Body of pancreas (tissue), 4 donors: Measurements from ENCODE around the gene GNGT2. TPM values are rescaled to one million over a fixed set of nuclear protein-coding genes. Genes with fewer than 3 reads are reported as not detected.
A peak's percentile ranks its signal among the peaks of the same experiment; 100 is the strongest.

Experiments
- ATAC-seq: fragments of 150-250 bp; one replicate; pipeline ENCODE4 v1.9.1; 2016
- DNase-seq, 4 donors: peaks; one replicate each; pipeline ENCODE4 v3.0.0-alpha.2; 2019
- H3K27ac ChIP-seq, 4 donors: fragments of 200-600 bp; sonication (generic); 1 replicate in 3 of 4; 2 replicates in 1 of 4; pipeline versions ENCODE4 v1.5.1 to v1.6.1; 2016 to 2019; ENCODE audit warnings: mild to moderate bottlenecking in 1 of 4, mixed read lengths in 1 of 4, moderate library complexity in 1 of 4
- H3K27me3 ChIP-seq, 2 donors: fragments of 200-600 bp; sonication (generic); one replicate each; pipeline ENCODE4 v1.6.0; 2016; ENCODE audit warnings: mild to moderate bottlenecking in 1 of 2
- H3K36me3 ChIP-seq, 2 donors: fragments of 200-600 bp; sonication (generic); replicated peaks in 1 of 2; 2 replicates each; pipeline ENCODE4 v1.5.1; 2016; ENCODE audit warnings: low read depth in 2 of 2; ENCODE audit not compliant: insufficient read depth in 1 of 2
- H3K4me1 ChIP-seq: fragments of 200-600 bp; sonication (generic); one replicate; pipeline ENCODE4 v1.6.0; 2016
- H3K4me3 ChIP-seq, 2 donors: fragments of 200-600 bp; sonication (generic); 1 replicate in 1 of 2; 2 replicates in 1 of 2; pipeline ENCODE4 v1.5.1; 2016 to 2019
- H3K9me3 ChIP-seq, 3 donors: fragments of 200-600 bp; sonication (generic); 1 replicate in 2 of 3; 2 replicates in 1 of 3; pipeline ENCODE4 v1.5.1; 2016
- POLR2A ChIP-seq, 3 donors: fragments of 450-650 bp; IDR thresholded peaks; one replicate each; pipeline ENCODE4 v1.6.1; 2016; ENCODE audit warnings: antibody characterized with exemption in 3 of 3, mild to moderate bottlenecking in 2 of 3
- WGBS, 2 donors: methylation state at CpG; one replicate each; pipeline ENCODE4 v1.1.5; 2017; 5-methylcytosine and 5-hydroxymethylcytosine counted together
- intact Hi-C: fragments of 100-400 bp; cut with DNase I; formaldehyde crosslinking; loops from one replicate; pipeline ENCODE4 v1.15.1; 2023
- total RNA-seq, 2 donors: library from RNA; depleted of rRNA; stranded (reverse); fragments of >200 nt; gene quantifications; one replicate each; pipeline ENCODE4 v1.1.0, GENCODE V29; 2016
- TF ChIP-seq, protein P1 (sequence below), 7 experiments: fragments of 450-650 bp in 4 of 7; fragments of 200-600 bp in 3 of 7; sonication (generic) in 3 of 7; IDR thresholded peaks; one replicate each; pipeline ENCODE4 v1.5.1; 2016 to 2019; ENCODE audit warnings: antibody characterized with exemption in 7 of 7

Gene GNGT2
- total RNA-seq, 2 donors from 2014 or later = 16.8 TPM; not detected in 1

DNA sequence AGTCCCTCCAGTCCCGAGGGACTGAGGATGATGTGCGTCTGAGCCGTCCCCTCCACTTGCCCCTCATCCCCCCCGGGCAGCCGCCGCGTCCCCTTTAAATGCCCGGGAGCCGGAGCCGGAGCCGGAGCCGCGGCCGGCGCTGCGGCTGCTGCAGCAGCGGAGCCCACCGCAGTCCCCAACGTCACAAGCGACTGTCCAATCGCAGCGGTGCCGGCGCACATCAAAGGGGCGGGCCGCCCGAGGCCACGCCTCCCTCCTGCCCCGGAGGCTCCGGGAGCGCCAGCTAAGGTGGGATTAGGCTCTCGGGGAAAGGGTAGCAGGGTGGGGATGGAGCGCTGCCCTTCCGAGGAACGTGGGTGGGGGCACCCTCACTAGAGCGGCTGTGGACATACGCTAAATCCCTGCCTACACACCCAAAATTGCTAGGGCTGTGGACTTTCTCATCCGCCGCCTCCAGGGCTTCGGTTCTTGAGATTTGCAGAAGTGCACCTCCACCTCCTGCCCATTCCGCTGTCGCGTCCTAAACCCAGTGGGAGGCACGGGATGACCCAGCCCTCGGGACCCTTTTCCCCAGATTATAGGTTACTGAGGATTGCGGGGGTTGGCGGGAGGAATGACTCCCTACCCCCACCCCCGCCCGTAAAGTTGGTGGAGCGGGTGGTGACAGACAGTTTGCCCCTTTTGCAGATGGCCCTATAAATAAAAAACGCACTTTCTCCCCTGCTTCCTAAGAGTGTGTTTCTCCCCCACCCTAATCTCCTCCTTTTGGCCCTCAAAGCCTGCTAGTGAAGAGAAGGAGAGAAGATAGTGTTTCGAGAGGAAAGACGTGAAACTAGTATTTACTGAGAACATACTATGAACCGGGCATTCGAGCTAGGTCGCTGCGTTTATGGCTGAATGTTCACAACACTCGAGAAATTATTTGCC is 20.5 kb upstream of the GNGT2 start, which contains the start of gene PHOSPHO1:
PHOSPHO1 (minus strand) TSS at position 152 of the 927 bp plus-strand sequence. CDS start 4,096 bp downstream, outside the sequence.
- Histone ChIP-seq H3K4me3 (peak within 1 kb of the TSS in 1 of 2 donors; percentile 12), H3K9me3 (no peaks in the 10 kb centered on the region), H3K36me3 (no peaks in the 10 kb centered on the region), H3K4me1 (peaks cover 15% of the 10 kb centered on the region), H3K27ac (no peak within 1 kb of the TSS), H3K27me3 (peaks cover 0 to 16% of the 10 kb centered on the region in 2 donors)
- no peak for TF ChIP-seq POLR2A (IDR thresholded peaks at IDR 0.05)
- TF ChIP-seq, protein P1, sequence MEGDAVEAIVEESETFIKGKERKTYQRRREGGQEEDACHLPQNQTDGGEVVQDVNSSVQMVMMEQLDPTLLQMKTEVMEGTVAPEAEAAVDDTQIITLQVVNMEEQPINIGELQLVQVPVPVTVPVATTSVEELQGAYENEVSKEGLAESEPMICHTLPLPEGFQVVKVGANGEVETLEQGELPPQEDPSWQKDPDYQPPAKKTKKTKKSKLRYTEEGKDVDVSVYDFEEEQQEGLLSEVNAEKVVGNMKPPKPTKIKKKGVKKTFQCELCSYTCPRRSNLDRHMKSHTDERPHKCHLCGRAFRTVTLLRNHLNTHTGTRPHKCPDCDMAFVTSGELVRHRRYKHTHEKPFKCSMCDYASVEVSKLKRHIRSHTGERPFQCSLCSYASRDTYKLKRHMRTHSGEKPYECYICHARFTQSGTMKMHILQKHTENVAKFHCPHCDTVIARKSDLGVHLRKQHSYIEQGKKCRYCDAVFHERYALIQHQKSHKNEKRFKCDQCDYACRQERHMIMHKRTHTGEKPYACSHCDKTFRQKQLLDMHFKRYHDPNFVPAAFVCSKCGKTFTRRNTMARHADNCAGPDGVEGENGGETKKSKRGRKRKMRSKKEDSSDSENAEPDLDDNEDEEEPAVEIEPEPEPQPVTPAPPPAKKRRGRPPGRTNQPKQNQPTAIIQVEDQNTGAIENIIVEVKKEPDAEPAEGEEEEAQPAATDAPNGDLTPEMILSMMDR (IDR thresholded peaks at IDR 0.05) = no peak
- 4 to 23% methylated on average over 20 to 49 of the region's 58 CpGs for WGBS, 2 donors
- peak; percentile 75 for ATAC-seq
- DNase-seq = peak; percentile 63 to 81 (median 69)
- intact Hi-C loops = no loop called here

DNA sequence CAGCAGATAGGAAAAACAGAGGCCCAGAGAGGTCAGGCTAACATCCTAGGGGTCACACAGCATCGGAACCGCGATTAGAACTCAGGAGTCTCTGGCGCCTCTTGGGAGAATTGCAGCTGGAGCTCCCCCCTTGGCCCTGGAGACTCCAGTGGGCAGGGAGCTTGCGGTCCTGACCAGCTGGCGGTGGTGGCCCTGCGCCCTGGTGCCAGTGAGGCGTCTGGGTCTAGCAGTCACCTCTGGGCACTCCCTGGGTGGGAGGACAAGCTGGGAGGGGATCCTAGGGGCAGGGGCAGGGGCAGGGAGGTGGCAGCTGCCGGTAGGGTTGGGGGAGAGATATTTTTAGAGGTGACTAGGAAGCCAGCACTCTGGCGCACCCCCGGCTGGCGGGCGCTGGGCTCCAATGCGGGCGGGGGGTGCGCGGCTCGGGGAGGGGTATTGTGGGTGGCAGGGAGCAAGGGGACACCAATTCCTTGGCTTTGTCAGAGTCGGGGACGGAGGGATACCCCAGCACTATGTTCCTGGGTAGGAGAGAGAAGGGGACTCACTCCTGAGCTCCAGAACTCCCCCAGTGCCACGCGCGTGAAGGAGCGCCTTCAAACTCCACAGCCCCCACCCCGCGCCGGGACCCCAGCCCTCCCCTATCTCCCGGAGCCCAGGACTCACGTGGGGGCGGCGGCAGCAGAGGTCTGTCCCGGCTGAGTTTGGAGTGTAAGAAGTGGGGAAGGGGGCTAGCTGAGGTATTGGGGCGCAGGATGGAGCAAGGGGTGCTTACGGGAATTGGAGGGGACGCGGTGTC is 19.6 kb upstream of the GNGT2 start:
- no peak for DNase-seq
- intact Hi-C loops = no loop called here
- Histone ChIP-seq H3K4me3 (no peak overlapping the region), H3K27me3 (peaks cover 0 to 16% of the 10 kb centered on the region in 2 donors), H3K36me3 (no peaks in the 10 kb centered on the region), H3K27ac (no peak overlapping the region), H3K9me3 (no peaks in the 10 kb centered on the region), H3K4me1 (peaks cover 16% of the 10 kb centered on the region)
- ATAC-seq = no peak
- TF ChIP-seq, protein P1 (IDR thresholded peaks at IDR 0.05) = no peak
- no peak for TF ChIP-seq POLR2A (IDR thresholded peaks at IDR 0.05)
- 2 to 6% methylated on average over 14 to 35 of the region's 36 CpGs for WGBS, 2 donors

DNA sequence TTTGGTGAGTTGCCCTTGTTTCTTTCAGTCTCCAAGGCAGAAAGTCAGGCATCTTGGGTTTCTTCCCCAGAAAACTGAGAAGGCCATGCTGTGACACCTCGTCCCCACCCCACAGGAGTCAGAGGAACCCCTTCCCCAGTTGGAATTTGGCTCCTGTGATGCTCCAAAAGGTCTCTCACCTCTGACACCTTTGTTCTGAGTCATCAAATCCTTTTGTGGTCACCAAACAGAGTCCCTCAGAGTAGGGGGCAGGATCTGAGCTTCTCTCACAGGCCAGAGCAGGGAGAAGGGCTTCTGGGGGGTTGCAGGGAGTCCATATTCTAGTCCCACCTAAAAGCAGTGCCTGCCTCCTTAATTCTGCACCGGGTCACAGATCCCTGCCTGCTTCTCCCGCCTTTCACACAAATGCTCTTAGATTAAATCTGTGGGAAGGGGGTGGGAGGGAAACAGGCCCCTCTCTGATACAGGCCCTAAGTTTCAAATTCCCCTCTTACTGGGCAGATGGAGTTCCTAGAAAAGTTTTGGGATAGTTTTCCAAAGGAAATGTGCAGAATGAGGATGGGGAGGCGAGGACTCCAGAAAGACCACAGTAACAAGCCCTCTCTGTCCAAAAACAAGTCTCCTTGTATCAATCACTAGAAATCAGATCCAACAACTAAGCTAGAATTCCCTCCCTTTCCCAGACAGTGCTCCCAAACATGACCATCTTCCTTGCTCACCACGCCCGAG is 18.9 kb upstream of the GNGT2 start:
- ATAC-seq (no peak), DNase-seq (no peak)
- H3K9me3 ChIP-seq = no peaks in the 10 kb centered on the region
- no peaks in the 10 kb centered on the region for H3K36me3 ChIP-seq
- WGBS, 2 donors = 58 to 60% methylated on average over 6 of the region's 6 CpGs
- no peak overlapping the region for H3K27ac ChIP-seq
- intact Hi-C loops = no loop called here
- no peak overlapping the region for H3K4me3 ChIP-seq
- TF ChIP-seq, protein P1 (IDR thresholded peaks at IDR 0.05) = no peak
- no peak for TF ChIP-seq POLR2A (IDR thresholded peaks at IDR 0.05)
- H3K4me1 ChIP-seq = peaks cover 23% of the 10 kb centered on the region
- peaks cover 0 to 22% of the 10 kb centered on the region in 2 donors for H3K27me3 ChIP-seq

DNA sequence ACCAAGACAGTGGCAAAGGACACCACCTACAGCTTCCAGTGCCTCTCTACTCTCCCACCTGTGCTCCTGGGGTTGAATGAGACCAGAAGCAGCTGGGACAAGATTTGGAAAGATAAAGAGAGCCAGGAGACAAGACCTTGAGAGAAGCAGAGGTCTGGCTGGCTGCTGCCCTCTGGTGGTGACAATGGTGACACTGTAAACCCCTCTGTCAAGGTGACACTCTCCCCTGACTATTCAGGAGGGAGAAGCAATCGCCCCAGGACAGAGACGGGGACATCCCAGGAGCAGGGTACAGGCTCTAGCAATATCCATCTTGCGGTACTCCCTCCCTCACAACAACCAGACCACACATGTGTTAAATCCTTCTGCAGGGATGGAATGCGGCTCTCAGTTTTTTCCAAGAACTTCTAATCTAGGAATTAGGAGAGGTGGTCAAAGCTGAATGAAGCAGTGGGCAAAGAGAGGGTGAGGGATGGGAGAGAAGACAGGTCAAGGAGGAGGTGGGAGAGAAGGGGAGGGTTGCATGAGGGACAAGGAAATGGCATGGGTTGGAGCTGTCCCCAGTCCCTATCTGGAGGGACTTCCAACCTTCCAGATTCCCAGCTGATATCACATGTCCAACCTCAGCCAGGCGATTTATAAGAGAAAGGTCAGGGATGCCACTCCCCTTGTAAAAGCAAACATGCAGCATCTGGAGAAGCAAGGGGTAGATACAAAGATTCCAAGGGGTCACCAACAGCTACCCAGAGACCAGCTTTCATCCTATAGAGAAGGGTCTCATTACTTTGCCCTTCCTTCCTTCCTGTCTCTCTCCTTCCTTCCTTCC is 17.3 kb upstream of the GNGT2 start:
- H3K36me3 ChIP-seq = no peaks in the 10 kb centered on the region
- TF ChIP-seq, protein P1 (IDR thresholded peaks at IDR 0.05) = peak; percentile 69 to 79 (median 77)
- no peak for TF ChIP-seq POLR2A (IDR thresholded peaks at IDR 0.05)
- H3K27me3 ChIP-seq = peaks cover 0 to 24% of the 10 kb centered on the region in 2 donors
- intact Hi-C loops = no loop called here
- DNase-seq (peak; percentile 76 to 82 (median 78)), ATAC-seq (peak; percentile 49)
- H3K4me1 ChIP-seq = peaks cover 34% of the 10 kb centered on the region
- no peak overlapping the region for H3K4me3 ChIP-seq
- H3K27ac ChIP-seq = no peak overlapping the region
- 7 to 19% methylated on average over 3 to 5 of the region's 5 CpGs for WGBS, 2 donors
- H3K9me3 ChIP-seq = no peaks in the 10 kb centered on the region
